ENCODE measurements around the gene C7orf25. TPM values are rescaled to one million over a fixed set of nuclear protein-coding genes. Genes with fewer than 3 reads are reported as not detected.

C7orf25 gene
- total and polyA plus RNA-seq, 2 of the 13 experiments (the other 11 are each of a cell fraction or from before 2014, with no cell fraction given), result 0.37 to 1.3 TPM

DNA sequence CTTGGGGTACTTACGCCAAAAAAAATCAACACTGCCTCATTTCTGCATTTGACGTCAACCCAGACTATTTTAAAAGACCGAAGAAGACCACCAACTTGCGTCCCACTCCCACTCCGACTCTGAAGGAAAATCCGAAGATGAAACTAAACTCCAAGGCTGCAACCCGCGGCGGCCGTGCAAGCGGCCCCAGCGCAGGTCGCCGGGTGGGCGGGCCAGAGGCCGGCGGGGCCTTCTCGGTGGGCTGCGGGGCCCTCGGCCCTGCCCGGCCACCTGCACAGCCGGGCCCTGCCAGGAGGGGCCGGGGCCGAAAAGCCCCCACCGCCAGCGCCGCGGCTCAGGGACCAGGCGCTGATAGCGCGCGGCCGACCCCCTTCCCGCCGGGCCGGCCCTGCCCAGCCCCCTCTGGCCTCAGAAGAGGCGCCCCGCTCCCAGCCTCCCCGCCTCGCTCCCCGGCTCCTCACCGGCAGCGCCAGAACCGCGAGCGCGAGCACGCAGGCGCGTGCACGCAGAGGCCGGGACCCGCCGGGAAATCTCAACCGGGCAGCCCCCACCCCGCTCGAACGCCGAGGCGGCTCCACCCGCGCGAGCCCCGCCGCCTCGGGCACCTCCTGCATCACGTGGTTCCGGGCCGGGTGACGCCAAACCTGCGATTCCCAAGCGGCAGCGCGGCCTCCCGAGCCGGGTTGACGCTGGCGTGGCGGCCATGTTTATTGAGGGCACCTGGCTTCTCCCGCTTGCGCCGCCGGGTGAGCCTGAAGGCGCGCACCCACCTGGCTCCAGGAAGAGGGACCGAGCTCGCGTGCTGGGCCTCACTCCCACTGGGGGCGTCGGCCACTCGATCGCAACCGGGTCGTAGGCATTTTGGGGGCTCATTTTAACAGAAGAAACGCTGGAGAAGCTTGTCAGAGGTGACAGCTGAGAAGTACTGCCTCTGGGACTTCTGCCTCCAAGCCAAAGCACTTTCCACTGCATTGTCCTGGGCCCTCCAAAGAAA lies at the start of gene C7orf25 (continued):
- TF ChIP-seq, protein P1, sequence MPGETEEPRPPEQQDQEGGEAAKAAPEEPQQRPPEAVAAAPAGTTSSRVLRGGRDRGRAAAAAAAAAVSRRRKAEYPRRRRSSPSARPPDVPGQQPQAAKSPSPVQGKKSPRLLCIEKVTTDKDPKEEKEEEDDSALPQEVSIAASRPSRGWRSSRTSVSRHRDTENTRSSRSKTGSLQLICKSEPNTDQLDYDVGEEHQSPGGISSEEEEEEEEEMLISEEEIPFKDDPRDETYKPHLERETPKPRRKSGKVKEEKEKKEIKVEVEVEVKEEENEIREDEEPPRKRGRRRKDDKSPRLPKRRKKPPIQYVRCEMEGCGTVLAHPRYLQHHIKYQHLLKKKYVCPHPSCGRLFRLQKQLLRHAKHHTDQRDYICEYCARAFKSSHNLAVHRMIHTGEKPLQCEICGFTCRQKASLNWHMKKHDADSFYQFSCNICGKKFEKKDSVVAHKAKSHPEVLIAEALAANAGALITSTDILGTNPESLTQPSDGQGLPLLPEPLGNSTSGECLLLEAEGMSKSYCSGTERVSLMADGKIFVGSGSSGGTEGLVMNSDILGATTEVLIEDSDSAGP (CRISPR knock-in tag; IDR thresholded peaks at IDR 0.05; ENCODE audit: borderline replicate concordance), result peak; percentile 87
- TF ChIP-seq ZNF709 (CRISPR knock-in tag; IDR thresholded peaks at IDR 0.05) (peak; percentile 87), NCOR1 (IDR thresholded peaks at IDR 0.05; ENCODE audit: borderline replicate concordance, low read length) (no peak), KLF11 (CRISPR knock-in tag; IDR thresholded peaks at IDR 0.05) (no peak), ZSCAN20 (CRISPR knock-in tag; IDR thresholded peaks at IDR 0.05; ENCODE audit: borderline replicate concordance) (no peak), ZSCAN31 (CRISPR knock-in tag; IDR thresholded peaks at IDR 0.05; ENCODE audit: low read depth) (peak; percentile 88; the same call in 1 of the 2 replicates), ERF (CRISPR knock-in tag; IDR thresholded peaks at IDR 0.05) (peak; percentile 92), SSRP1 (CRISPR knock-in tag; IDR thresholded peaks at IDR 0.05) (no peak), ZNF274 (CRISPR knock-in tag; IDR thresholded peaks at IDR 0.05) (peak; percentile 83), ZNF598 (CRISPR knock-in tag; IDR thresholded peaks at IDR 0.05; ENCODE audit: borderline replicate concordance) (peak; percentile 69; the same call in 1 of the 2 replicates), ZNF432 (CRISPR knock-in tag; IDR thresholded peaks at IDR 0.05; ENCODE audit: borderline replicate concordance) (no peak), KLF9 (CRISPR knock-in tag; IDR thresholded peaks at IDR 0.05; ENCODE audit: low read depth) (no peak), ZNF777 (CRISPR knock-in tag; IDR thresholded peaks at IDR 0.05) (no peak; the same call in 1 of the 2 replicates), RXRB (CRISPR knock-in tag; IDR thresholded peaks at IDR 0.05; ENCODE audit: borderline replicate concordance) (peak; percentile 35; the same call in 1 of the 2 replicates), SCMH1 (CRISPR knock-in tag; IDR thresholded peaks at IDR 0.05; ENCODE audit: borderline replicate concordance) (no peak), GABPB1 (CRISPR knock-in tag; IDR thresholded peaks at IDR 0.05) (peak; percentile 98), FOXO1 (CRISPR knock-in tag; IDR thresholded peaks at IDR 0.05) (peak; percentile 29), REL (CRISPR knock-in tag; conservative IDR thresholded peaks at IDR 0.05) (0 out of 2 replicates have a peak, but pooled peaks have one; percentile 53), SMARCE1 (IDR thresholded peaks at IDR 0.05; ENCODE audit: borderline replicate concordance) (no peak)
- TF ChIP-seq, protein P2, sequence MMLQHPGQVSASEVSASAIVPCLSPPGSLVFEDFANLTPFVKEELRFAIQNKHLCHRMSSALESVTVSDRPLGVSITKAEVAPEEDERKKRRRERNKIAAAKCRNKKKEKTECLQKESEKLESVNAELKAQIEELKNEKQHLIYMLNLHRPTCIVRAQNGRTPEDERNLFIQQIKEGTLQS (CRISPR knock-in tag; IDR thresholded peaks at IDR 0.05), result 0 out of 2 replicates have a peak, but pooled peaks have one; percentile 12
- TF ChIP-seq, protein P3, sequence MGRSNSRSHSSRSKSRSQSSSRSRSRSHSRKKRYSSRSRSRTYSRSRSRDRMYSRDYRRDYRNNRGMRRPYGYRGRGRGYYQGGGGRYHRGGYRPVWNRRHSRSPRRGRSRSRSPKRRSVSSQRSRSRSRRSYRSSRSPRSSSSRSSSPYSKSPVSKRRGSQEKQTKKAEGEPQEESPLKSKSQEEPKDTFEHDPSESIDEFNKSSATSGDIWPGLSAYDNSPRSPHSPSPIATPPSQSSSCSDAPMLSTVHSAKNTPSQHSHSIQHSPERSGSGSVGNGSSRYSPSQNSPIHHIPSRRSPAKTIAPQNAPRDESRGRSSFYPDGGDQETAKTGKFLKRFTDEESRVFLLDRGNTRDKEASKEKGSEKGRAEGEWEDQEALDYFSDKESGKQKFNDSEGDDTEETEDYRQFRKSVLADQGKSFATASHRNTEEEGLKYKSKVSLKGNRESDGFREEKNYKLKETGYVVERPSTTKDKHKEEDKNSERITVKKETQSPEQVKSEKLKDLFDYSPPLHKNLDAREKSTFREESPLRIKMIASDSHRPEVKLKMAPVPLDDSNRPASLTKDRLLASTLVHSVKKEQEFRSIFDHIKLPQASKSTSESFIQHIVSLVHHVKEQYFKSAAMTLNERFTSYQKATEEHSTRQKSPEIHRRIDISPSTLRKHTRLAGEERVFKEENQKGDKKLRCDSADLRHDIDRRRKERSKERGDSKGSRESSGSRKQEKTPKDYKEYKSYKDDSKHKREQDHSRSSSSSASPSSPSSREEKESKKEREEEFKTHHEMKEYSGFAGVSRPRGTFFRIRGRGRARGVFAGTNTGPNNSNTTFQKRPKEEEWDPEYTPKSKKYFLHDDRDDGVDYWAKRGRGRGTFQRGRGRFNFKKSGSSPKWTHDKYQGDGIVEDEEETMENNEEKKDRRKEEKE (IDR thresholded peaks at IDR 0.05), result no peak
- TF ChIP-seq, protein P4, sequence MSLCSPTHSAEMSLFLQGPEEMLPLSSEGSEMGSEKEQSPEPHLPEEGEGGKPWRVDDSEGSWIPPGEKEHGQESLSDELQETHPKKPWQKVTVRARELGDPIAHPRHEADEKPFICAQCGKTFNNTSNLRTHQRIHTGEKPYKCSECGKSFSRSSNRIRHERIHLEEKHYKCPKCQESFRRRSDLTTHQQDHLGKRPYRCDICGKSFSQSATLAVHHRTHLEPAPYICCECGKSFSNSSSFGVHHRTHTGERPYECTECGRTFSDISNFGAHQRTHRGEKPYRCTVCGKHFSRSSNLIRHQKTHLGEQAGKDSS (CRISPR knock-in tag; IDR thresholded peaks at IDR 0.05; ENCODE audit: borderline replicate concordance, low read depth), result no peak
- TF ChIP-seq, protein P5, sequence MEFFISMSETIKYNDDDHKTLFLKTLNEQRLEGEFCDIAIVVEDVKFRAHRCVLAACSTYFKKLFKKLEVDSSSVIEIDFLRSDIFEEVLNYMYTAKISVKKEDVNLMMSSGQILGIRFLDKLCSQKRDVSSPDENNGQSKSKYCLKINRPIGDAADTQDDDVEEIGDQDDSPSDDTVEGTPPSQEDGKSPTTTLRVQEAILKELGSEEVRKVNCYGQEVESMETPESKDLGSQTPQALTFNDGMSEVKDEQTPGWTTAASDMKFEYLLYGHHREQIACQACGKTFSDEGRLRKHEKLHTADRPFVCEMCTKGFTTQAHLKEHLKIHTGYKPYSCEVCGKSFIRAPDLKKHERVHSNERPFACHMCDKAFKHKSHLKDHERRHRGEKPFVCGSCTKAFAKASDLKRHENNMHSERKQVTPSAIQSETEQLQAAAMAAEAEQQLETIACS (CRISPR knock-in tag; IDR thresholded peaks at IDR 0.05), result peak; percentile 98
